Neuronal stem cell (in vitro differentiated cells): ENCODE results near the gene CREB3L1.

Source experiments
- DNase-seq: peaks from one replicate; pipeline ENCODE4 v3.0.0-alpha.2; 2013; ENCODE audit warnings: low spot score
- H2AFZ ChIP-seq: one replicate; pipeline ENCODE4 v1.6.1; 2013; ENCODE audit warnings: mild to moderate bottlenecking, low read length, inconsistent platforms
- H2AK5ac ChIP-seq: 2 replicates; pipeline ENCODE4 v1.6.1; 2013; ENCODE audit warnings: low read depth, mild to moderate bottlenecking, inconsistent platforms, low read length, moderate library complexity, mixed read lengths
- H2BK120ac ChIP-seq: 2 replicates; pipeline ENCODE4 v1.6.1; 2013; ENCODE audit warnings: low read depth, mild to moderate bottlenecking, inconsistent platforms, low read length, moderate library complexity, mixed read lengths
- H2BK12ac ChIP-seq: one replicate; pipeline ENCODE4 v1.6.1; 2013; ENCODE audit warnings: low read length, inconsistent platforms
- H2BK15ac ChIP-seq: 2 replicates; pipeline ENCODE4 v1.6.1; 2013; ENCODE audit warnings: mild to moderate bottlenecking, low read length, inconsistent platforms, mixed read lengths
- H2BK5ac ChIP-seq: one replicate; pipeline ENCODE4 v1.6.1; 2013; ENCODE audit warnings: inconsistent platforms, mild to moderate bottlenecking, low read length, moderate library complexity
- H3K14ac ChIP-seq: one replicate; pipeline ENCODE4 v1.6.1; 2013; ENCODE audit warnings: low read length, inconsistent platforms
- H3K18ac ChIP-seq: 2 replicates; pipeline ENCODE4 v1.6.1; 2013; ENCODE audit warnings: low read length, inconsistent platforms
- H3K23ac ChIP-seq: 2 replicates; pipeline ENCODE4 v1.6.1; 2013; ENCODE audit warnings: low read depth, mild to moderate bottlenecking, mixed read lengths, low read length, inconsistent platforms; ENCODE audit not compliant: poor library complexity
- H3K27ac ChIP-seq: replicated peaks from 3 replicates; pipeline ENCODE4 v1.5.1; 2013; ENCODE audit warnings: low read length, inconsistent platforms
- H3K27me3 ChIP-seq, 3 experiments: 2 replicates each; pipeline ENCODE4 v1.6.1; 2013; ENCODE audit warnings: low read length in 3 of 3, mild to moderate bottlenecking in 2 of 3, inconsistent platforms in 1 of 3, low read depth in 1 of 3, mixed read lengths in 1 of 3, moderate library complexity in 1 of 3; ENCODE audit not compliant: control insufficient read depth in 3 of 3, insufficient read depth in 3 of 3
- H3K36me3 ChIP-seq, 2 donors: replicated peaks in 1 of 2; 2 replicates each; pipeline ENCODE4 v1.6.1; 2013; ENCODE audit warnings: low read length in 2 of 2; ENCODE audit not compliant: control insufficient read depth in 2 of 2, insufficient read depth in 2 of 2
- H3K4ac ChIP-seq: 2 replicates; pipeline ENCODE4 v1.6.1; 2013; ENCODE audit warnings: inconsistent platforms, mild to moderate bottlenecking, low read length, moderate library complexity
- H3K4me1 ChIP-seq, 2 donors: 1 replicate in 1 of 2; 2 replicates in 1 of 2; pipeline ENCODE4 v1.6.1; 2013; ENCODE audit warnings: low read length in 2 of 2, low read depth in 1 of 2; ENCODE audit not compliant: control insufficient read depth in 2 of 2, insufficient read depth in 1 of 2
- H3K4me2 ChIP-seq: one replicate; pipeline ENCODE4 v1.6.1; 2013; ENCODE audit warnings: mild to moderate bottlenecking, low read length, inconsistent platforms; ENCODE audit not compliant: insufficient read depth, poor library complexity, severe bottlenecking
- H3K4me3 ChIP-seq, 2 donors: 2 replicates each; pipeline ENCODE4 v1.5.1; 2013; ENCODE audit warnings: low read length in 2 of 2, mild to moderate bottlenecking in 2 of 2, inconsistent platforms in 1 of 2, moderate library complexity in 1 of 2
- H3K79me1 ChIP-seq: one replicate; pipeline ENCODE4 v1.6.1; 2013; ENCODE audit warnings: low read depth, mild to moderate bottlenecking, inconsistent platforms, low read length, moderate library complexity
- H3K9ac ChIP-seq: one replicate; pipeline ENCODE4 v1.6.1; 2013; ENCODE audit warnings: mild to moderate bottlenecking, low read depth, low read length, inconsistent platforms; ENCODE audit not compliant: poor library complexity
- H3K9me3 ChIP-seq, 2 donors: replicated peaks in 1 of 2; 2 replicates each; pipeline versions ENCODE3 to v1.6.1; 2013; ENCODE audit warnings: low read length in 2 of 2, mild to moderate bottlenecking in 2 of 2, inconsistent platforms in 1 of 2, low read depth in 1 of 2, mixed read lengths in 1 of 2, moderate library complexity in 1 of 2; ENCODE audit not compliant: control insufficient read depth in 2 of 2, insufficient read depth in 1 of 2
- H4K8ac ChIP-seq: one replicate; pipeline ENCODE4 v1.6.1; 2013; ENCODE audit warnings: low read depth, mild to moderate bottlenecking, inconsistent platforms, low read length, moderate library complexity
- H4K91ac ChIP-seq: one replicate; pipeline ENCODE4 v1.6.1; 2013; ENCODE audit warnings: low read length, low read depth, mild to moderate bottlenecking, inconsistent platforms; ENCODE audit not compliant: poor library complexity
- WGBS, 2 donors: extraction: QIAGEN DNeasy Blood & Tissue Kit; methylation state at CpG; one replicate each; pipeline ENCODE4 v1.1.7; 2013; ENCODE audit warnings: missing lambda C conversion rate in 2 of 2, mixed read lengths in 1 of 2; ENCODE audit not compliant: insufficient read length in 2 of 2, insufficient replicate concordance in 1 of 2; ENCODE audit errors: extremely low coverage in 2 of 2; 5-methylcytosine and 5-hydroxymethylcytosine counted together

Gene CREB3L1

DNA sequence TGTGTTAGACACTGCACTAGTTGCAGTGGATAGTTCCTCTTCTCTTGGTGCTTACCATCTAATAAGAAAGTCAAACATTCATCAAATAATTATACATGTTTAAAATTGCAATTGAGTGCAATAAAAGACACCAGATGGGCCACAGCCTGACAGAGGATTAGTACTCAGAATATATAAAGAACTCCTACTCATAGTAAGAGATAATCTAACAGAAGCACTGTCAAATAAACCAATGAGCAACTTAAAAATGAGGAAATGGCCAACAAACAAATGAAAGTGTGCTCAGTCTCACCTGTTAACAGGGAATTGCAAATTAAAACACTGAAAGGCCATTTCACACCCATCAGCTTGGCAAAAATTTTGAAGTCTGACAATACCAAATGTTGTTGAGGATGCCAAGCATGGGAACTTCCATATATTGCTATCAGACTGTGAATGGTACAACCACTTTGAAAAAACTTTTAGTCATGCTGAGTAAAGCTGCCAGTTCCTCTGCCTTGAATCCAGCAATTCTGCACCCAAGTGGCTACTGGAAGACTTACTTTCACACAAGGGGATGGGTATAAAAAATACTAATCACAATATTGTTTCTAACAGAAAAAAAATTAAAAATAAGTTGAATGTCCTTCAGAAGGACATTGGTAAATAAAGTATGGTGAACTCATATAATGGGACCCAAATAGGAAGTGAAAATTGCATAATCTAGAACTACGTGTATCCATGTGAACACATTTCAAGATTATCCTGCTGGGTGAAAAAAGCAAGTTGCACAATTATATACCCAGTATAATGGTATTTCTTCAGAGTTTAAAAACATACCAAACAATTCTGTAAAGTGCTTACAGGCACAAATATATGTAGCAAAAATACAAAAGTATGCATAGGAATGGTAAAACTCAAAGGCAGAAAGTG, 41.4 kb upstream of the CREB3L1 start:
- no peaks in the 10 kb centered on the region for H3K79me1 ChIP-seq
- no peak overlapping the region for H4K91ac ChIP-seq
- H3K4ac ChIP-seq = no peak overlapping the region
- no peak overlapping the region for H2BK120ac ChIP-seq
- WGBS, 2 donors = no CpG with 5 or more reads among the region's 1 CpG
- no peak overlapping the region for H3K9ac ChIP-seq
- H3K27ac ChIP-seq = no peak overlapping the region
- peaks cover 0 to 61% (median 11%) of the 10 kb centered on the region in 3 experiments for H3K27me3 ChIP-seq
- H3K9me3 ChIP-seq = peaks cover 2 to 20% of the 10 kb centered on the region in 2 donors
- H3K14ac ChIP-seq = no peak overlapping the region
- no peak overlapping the region for H2BK12ac ChIP-seq
- H2BK15ac ChIP-seq = no peak overlapping the region
- no peaks in the 10 kb centered on the region for H3K36me3 ChIP-seq
- H4K8ac ChIP-seq = no peak overlapping the region
- H2AFZ ChIP-seq = no peak overlapping the region
- no peak for DNase-seq
- H3K18ac ChIP-seq = no peak overlapping the region
- no peak overlapping the region for H3K4me3 ChIP-seq
- no peak overlapping the region for H2BK5ac ChIP-seq
- no peak overlapping the region for H2AK5ac ChIP-seq
- no peak overlapping the region for H3K23ac ChIP-seq
- peaks cover 4 to 20% of the 10 kb centered on the region in 2 donors for H3K4me1 ChIP-seq
- no peak overlapping the region for H3K4me2 ChIP-seq

- no peak overlapping the region for H3K14ac ChIP-seq
- H3K36me3 ChIP-seq = no peaks in the 10 kb centered on the region
- no peak overlapping the region for H4K91ac ChIP-seq
- H3K4me2 ChIP-seq = no peak overlapping the region
- H3K9ac ChIP-seq = no peak overlapping the region
- no peak for DNase-seq
- H3K18ac ChIP-seq = peak overlapping the region; percentile 44
- no peak overlapping the region for H2BK12ac ChIP-seq
- H3K4me1 ChIP-seq = peaks cover 4 to 20% of the 10 kb centered on the region in 2 donors
- no CpG with 5 or more reads among the region's 5 CpGs for WGBS, 2 donors
- no peaks in the 10 kb centered on the region for H3K79me1 ChIP-seq
- peak overlapping the region; percentile 93 for H2AFZ ChIP-seq
- H3K27me3 ChIP-seq = peaks cover 0 to 61% (median 11%) of the 10 kb centered on the region in 3 experiments
- no peak overlapping the region for H3K27ac ChIP-seq
- H3K4ac ChIP-seq = no peak overlapping the region
- H3K4me3 ChIP-seq = no peak overlapping the region
- H3K9me3 ChIP-seq = peaks cover 2 to 20% of the 10 kb centered on the region in 2 donors
- no peak overlapping the region for H4K8ac ChIP-seq
- H2BK5ac ChIP-seq = no peak overlapping the region
- H2BK15ac ChIP-seq = no peak overlapping the region
- no peak overlapping the region for H2BK120ac ChIP-seq
- H2AK5ac ChIP-seq = no peak overlapping the region
- H3K23ac ChIP-seq = no peak overlapping the region
These were observed 40.6 kb upstream of the CREB3L1 start for GRCh38 chr11:46236918-46237247.

- Histone ChIP-seq H2BK5ac (peak overlapping the region; percentile 62), H3K14ac (peak overlapping the region; percentile 11), H3K9ac (peak overlapping the region; percentile 71), H3K36me3 (no peaks in the 10 kb centered on the region), H3K4me2 (peak overlapping the region; percentile 85), H3K79me1 (no peaks in the 10 kb centered on the region), H3K4me3 (peak overlapping the region; percentile 9 to 76), H4K8ac (no peak overlapping the region), H3K27ac (no peak overlapping the region), H3K27me3 (peaks cover 0 to 61% (median 11%) of the 10 kb centered on the region in 3 experiments), H4K91ac (no peak overlapping the region), H3K4ac (no peak overlapping the region), H2AFZ (peak overlapping the region; percentile 93), H3K23ac (peak overlapping the region; percentile 17), H2BK12ac (no peak overlapping the region), H3K9me3 (peaks cover 2 to 20% of the 10 kb centered on the region in 2 donors), H2BK120ac (no peak overlapping the region), H2BK15ac (peak overlapping the region; percentile 79), H3K18ac (peak overlapping the region; percentile 90), H2AK5ac (peak overlapping the region; percentile 44), H3K4me1 (peaks cover 4 to 21% of the 10 kb centered on the region in 2 donors)
- DNase-seq = no peak
- no CpG with 5 or more reads among the region's 59 CpGs for WGBS, 2 donors
These were observed 40.0 kb upstream of the CREB3L1 start for GRCh38 chr11:46237248-46238077.
